ENCODE results near the gene C1orf226.
A peak's percentile ranks its signal among the peaks of the same experiment; 100 is the strongest.

C1orf226 gene

DNA sequence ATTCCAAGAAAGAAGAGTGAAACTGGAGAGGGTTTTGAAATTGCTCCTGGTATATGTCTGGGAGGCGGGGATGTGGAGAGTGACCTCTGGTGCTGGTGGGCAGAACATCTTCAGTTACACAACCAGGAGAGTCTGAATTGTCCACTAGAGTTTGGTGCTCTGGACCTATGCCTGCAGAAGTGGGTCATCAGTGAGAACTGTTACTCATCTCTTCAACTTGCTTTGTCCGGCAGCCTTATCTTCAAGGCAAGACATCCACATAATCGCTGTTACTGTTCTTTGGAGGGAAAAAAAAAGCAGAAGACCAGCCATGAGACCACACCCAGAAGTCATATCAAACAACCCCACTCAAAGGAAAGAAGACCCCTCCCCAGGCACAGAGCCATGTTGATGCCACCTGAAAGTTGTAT lies 15.5 kb downstream of the C1orf226 start:
- Histone ChIP-seq H3K4me1 (ENCODE audit: control insufficient read depth, insufficient read depth, low read length) (peaks cover 4% of the 10 kb centered on the region), H3K36me3 (ENCODE audit: insufficient read depth, low read length) (no peaks in the 10 kb centered on the region), H3K9ac (ENCODE audit: low read depth, low read length) (no peak overlapping the region)

DNA sequence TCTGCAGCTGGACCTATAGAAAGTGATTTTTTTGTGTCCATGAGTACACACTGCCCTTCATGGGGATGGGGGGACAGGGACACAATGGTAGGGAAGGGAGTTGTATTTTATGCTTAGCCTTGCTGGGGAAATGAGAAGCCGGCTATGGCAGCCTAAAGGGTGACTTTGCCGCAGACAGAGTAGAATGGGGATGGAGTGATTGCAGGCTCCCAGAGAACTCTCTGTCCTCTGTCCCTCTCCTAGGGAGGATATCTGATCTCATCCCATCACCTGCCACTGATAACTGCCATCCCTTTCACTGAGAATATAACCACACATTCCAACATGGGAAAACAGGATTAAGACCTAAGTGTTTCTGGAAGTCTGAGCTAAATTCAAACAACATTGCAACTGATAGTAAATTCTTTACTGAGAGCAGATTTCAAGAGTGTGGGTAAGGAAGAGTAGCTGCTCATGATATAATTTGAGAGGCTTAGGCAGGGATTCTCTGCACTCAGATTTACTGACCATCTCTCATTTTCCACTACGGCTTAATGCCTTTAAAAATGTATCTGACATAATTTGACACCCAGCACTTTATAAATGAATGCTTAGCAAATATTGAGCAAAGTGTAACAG lies 16.5 kb downstream of the C1orf226 start:
- Histone ChIP-seq H3K4me3 (ENCODE audit: low read length) (no peak overlapping the region), H3K9me3 (replicated peaks; ENCODE audit: low read length) (no peaks in the 10 kb centered on the region), H3K27me3 (ENCODE audit: control insufficient read depth, insufficient read depth, low read length) (peaks cover 18% of the 10 kb centered on the region), H3K9ac (ENCODE audit: low read depth, low read length) (no peak overlapping the region), H3K4me2 (ENCODE audit: low read length) (no peak overlapping the region), H3K36me3 (ENCODE audit: insufficient read depth, low read length) (no peaks in the 10 kb centered on the region), H3K4me1 (ENCODE audit: control insufficient read depth, insufficient read depth, low read length) (peaks cover 4% of the 10 kb centered on the region)

More for the DNA sequence above, 15.5 kb downstream of the C1orf226 start:
- Histone ChIP-seq H3K4me2 (ENCODE audit: low read length) (no peak overlapping the region), H3K4me3 (ENCODE audit: low read length) (no peak overlapping the region), H3K27me3 (ENCODE audit: control insufficient read depth, insufficient read depth, low read length) (peaks cover 18% of the 10 kb centered on the region), H3K9me3 (replicated peaks; ENCODE audit: low read length) (no peaks in the 10 kb centered on the region)

DNA sequence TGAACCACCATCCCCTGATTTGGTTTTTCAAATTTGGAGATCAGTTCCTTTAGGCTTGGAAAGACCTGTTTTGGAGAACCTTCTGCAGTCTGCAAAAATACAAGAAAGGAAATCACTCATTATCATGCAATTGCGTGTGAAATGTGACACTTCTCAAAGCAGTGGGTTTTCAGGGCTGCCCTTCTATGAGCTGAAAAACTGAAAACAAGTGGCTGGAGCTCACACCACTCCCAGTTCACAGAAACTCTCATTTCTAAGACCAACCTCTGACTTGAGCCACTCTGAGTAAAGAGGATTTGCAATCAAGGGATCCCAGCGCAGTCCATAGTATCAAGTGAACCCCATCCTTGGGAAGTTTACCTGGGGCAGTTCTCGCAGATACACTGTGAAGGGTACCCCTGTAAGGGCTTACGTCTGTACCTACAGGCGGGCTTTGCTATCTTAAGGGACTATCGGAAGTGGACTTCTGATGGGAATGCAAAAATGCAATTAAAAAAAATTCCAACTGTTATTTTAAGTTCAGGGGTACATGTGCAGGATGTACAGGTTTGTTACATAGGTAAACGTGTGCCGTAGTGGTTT lies 17.6 kb downstream of the C1orf226 start:
- peaks cover 18% of the 10 kb centered on the region for H3K27me3 ChIP-seq (ENCODE audit: control insufficient read depth, insufficient read depth, low read length)
- no peaks in the 10 kb centered on the region for H3K36me3 ChIP-seq (ENCODE audit: insufficient read depth, low read length)
- H3K4me3 ChIP-seq (ENCODE audit: low read length), result no peak overlapping the region
- peaks cover 10% of the 10 kb centered on the region for H3K4me1 ChIP-seq (ENCODE audit: control insufficient read depth, insufficient read depth, low read length)
- H3K9me3 ChIP-seq (replicated peaks; ENCODE audit: low read length), result no peaks in the 10 kb centered on the region
- no peak overlapping the region for H3K9ac ChIP-seq (ENCODE audit: low read depth, low read length)
- no peak overlapping the region for H3K4me2 ChIP-seq (ENCODE audit: low read length)

DNA sequence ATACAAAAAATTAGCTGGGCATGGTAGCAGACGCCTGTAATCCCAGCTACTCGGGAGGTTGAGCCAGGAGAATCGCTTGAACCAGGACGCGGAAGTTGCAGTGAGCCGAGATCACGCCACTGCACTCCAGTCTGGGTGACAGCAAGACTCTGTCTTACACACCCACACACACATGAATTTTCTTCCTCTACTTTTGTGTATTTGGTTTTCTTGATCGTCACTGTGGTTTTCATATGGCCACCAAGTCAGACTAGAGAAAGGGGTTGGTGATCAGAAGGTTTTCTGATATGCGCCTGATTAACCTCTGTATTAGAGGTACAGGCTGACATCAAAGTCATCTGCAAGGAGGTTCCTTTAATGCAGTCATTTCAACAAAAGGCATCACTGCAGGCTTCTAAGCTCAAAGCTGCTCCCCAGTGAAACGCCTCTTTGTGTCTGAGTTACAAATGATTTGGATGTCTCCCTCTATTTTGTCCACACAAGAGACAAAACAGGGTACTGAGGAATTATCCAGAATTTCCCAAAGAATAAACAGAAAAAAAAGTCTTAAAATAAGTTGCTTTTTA lies 19.3 kb downstream of the C1orf226 start:
- Histone ChIP-seq H3K36me3 (ENCODE audit: insufficient read depth, low read length) (no peaks in the 10 kb centered on the region), H3K4me3 (ENCODE audit: low read length) (no peak overlapping the region), H3K9ac (ENCODE audit: low read depth, low read length) (no peak overlapping the region), H3K4me1 (ENCODE audit: control insufficient read depth, insufficient read depth, low read length) (peaks cover 24% of the 10 kb centered on the region), H3K9me3 (replicated peaks; ENCODE audit: low read length) (no peaks in the 10 kb centered on the region), H3K4me2 (ENCODE audit: low read length) (no peak overlapping the region), H3K27me3 (ENCODE audit: control insufficient read depth, insufficient read depth, low read length) (peaks cover 18% of the 10 kb centered on the region)

DNA sequence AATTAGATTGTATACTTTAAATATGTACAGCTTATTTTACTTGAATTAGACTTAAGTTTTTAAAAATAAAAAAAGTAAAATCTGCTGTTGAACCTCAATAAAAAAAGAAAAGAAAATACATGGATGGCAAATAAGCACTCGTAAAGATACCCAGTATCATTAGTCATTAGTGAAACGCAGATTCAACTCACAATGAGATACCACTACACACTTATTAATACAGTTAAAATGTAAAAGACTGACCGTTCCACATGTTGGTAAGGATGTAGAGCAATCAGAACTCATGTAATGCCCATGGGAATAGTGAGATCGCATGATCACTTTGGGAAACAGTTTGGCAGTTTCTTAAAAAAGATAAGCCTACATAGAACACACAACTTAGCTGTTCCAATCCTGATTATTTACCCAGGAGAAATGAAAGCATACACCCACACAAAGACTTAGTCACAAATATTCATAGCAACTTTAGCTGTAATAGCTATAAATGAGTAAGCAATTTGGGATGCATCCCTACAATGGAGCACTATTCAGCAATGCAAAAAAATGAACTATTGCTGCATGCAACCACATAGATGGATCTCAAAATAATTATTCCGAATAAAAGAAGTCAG lies 23.1 kb downstream of the C1orf226 start:
- Histone ChIP-seq H3K4me2 (ENCODE audit: low read length) (peak overlapping the region; percentile 75), H3K4me1 (ENCODE audit: control insufficient read depth, insufficient read depth, low read length) (peaks cover 32% of the 10 kb centered on the region), H3K36me3 (ENCODE audit: insufficient read depth, low read length) (no peaks in the 10 kb centered on the region), H3K27me3 (ENCODE audit: control insufficient read depth, insufficient read depth, low read length) (no peaks in the 10 kb centered on the region), H3K9ac (ENCODE audit: low read depth, low read length) (peak overlapping the region; percentile 30), H3K9me3 (replicated peaks; ENCODE audit: low read length) (no peaks in the 10 kb centered on the region), H3K4me3 (ENCODE audit: low read length) (peak overlapping the region; percentile 56)

DNA sequence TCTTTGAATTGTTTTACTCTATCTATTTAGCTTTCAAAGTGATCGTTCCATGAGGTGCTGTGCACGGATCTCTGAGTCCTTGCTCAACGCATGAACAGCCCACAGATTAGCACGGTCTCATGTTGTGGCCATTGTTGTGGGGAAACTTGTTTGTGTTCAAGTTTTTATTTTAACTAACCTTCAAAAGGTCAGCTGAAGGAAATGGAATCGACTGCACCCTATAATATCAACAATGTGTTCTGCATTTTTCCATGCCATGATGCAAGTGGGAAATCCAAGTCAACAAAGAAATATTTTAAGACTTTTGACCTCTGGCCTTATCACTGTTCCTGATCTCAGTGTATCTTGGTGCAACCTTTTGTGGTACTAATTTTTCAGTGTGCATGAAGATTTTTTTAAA lies 24.3 kb downstream of the C1orf226 start:
- Histone ChIP-seq H3K9ac (ENCODE audit: low read depth, low read length) (no peak overlapping the region), H3K4me1 (ENCODE audit: control insufficient read depth, insufficient read depth, low read length) (peaks cover 32% of the 10 kb centered on the region), H3K4me2 (ENCODE audit: low read length) (peak overlapping the region; percentile 26), H3K9me3 (replicated peaks; ENCODE audit: low read length) (no peaks in the 10 kb centered on the region), H3K4me3 (ENCODE audit: low read length) (no peak overlapping the region), H3K36me3 (ENCODE audit: insufficient read depth, low read length) (no peaks in the 10 kb centered on the region), H3K27me3 (ENCODE audit: control insufficient read depth, insufficient read depth, low read length) (no peaks in the 10 kb centered on the region)

DNA sequence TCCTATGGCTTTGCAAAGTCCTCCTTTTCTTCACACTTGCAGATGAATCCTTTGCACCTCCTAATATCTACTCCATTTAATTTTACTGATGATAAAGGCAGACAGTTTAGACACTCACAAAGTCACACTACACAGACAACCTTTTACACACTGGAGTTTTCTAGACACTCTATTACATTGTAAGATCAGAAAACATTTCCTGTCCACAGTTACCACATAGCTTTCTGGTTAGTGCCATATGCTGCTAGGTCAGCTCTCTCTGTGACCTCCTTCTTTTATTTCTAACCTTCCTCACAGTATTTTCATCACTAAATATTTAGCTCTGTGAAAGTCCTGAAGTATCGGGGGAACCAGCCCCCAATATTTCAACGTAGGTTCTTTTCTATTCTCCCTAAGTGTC lies 25.3 kb downstream of the C1orf226 start:
- Histone ChIP-seq H3K36me3 (ENCODE audit: insufficient read depth, low read length) (no peaks in the 10 kb centered on the region), H3K4me3 (ENCODE audit: low read length) (no peak overlapping the region), H3K9me3 (replicated peaks; ENCODE audit: low read length) (no peaks in the 10 kb centered on the region), H3K27me3 (ENCODE audit: control insufficient read depth, insufficient read depth, low read length) (no peaks in the 10 kb centered on the region), H3K4me1 (ENCODE audit: control insufficient read depth, insufficient read depth, low read length) (peaks cover 32% of the 10 kb centered on the region), H3K9ac (ENCODE audit: low read depth, low read length) (no peak overlapping the region), H3K4me2 (ENCODE audit: low read length) (no peak overlapping the region)

DNA sequence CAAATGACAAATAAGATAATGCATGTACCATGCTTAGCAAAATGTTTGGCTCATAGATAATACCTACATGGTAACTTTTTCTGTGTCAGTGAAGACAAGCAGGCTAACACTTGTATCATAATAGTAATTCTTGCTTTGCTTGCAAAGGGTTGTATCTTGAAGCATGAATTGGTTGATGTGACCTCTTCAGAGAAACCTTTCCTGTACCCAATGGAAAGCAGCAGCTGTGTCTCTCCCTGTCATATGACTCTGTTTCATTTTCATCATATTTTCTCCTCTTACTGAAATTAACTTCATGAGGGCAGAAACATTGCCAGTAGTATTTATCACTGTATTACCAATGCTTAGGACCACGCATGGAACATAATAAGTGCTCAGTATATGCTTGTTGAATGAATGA lies 26.0 kb downstream of the C1orf226 start:
- H3K9me3 ChIP-seq (replicated peaks; ENCODE audit: low read length), result no peaks in the 10 kb centered on the region
- no peak overlapping the region for H3K4me3 ChIP-seq (ENCODE audit: low read length)

DNA sequence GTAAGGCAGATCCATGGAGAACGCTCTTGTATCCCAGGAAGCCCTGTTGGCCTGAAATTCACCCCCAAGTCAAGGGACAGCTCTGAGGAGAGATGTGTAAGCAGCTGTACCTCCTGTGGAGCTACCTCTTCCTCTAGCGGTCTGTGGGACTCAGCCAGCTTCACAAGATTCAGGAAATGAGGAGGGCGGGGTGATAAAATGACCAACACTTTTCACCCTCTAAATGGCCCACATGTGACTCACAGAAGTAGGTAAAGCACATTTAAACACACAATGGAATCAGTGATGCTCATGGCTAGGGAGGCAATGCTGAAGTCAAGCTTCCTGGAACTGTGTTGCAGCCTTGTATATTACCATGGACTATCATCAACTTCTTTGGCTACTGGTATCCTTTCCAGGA lies 30.5 kb downstream of the C1orf226 start, which contains the start of gene SH2D1B:
Gene SH2D1B, minus strand, starts transcription at position 135 of the 400 bp plus-strand sequence. Its CDS starts 120 bp downstream, at position 15.
- Histone ChIP-seq H3K4me1 (ENCODE audit: control insufficient read depth, insufficient read depth, low read length) (peaks cover 3% of the 10 kb centered on the region), H3K36me3 (ENCODE audit: insufficient read depth, low read length) (no peaks in the 10 kb centered on the region), H3K9ac (ENCODE audit: low read depth, low read length) (no peak within 1 kb of the TSS), H3K4me3 (ENCODE audit: low read length) (no peak within 1 kb of the TSS), H3K4me2 (ENCODE audit: low read length) (no peak within 1 kb of the TSS), H3K27me3 (ENCODE audit: control insufficient read depth, insufficient read depth, low read length) (no peaks in the 10 kb centered on the region), H3K9me3 (replicated peaks; ENCODE audit: low read length) (no peaks in the 10 kb centered on the region)

More for the DNA sequence above, 26.0 kb downstream of the C1orf226 start:
- Histone ChIP-seq H3K4me2 (ENCODE audit: low read length) (no peak overlapping the region), H3K36me3 (ENCODE audit: insufficient read depth, low read length) (no peaks in the 10 kb centered on the region), H3K9ac (ENCODE audit: low read depth, low read length) (no peak overlapping the region), H3K4me1 (ENCODE audit: control insufficient read depth, insufficient read depth, low read length) (peaks cover 32% of the 10 kb centered on the region), H3K27me3 (ENCODE audit: control insufficient read depth, insufficient read depth, low read length) (no peaks in the 10 kb centered on the region)

DNA sequence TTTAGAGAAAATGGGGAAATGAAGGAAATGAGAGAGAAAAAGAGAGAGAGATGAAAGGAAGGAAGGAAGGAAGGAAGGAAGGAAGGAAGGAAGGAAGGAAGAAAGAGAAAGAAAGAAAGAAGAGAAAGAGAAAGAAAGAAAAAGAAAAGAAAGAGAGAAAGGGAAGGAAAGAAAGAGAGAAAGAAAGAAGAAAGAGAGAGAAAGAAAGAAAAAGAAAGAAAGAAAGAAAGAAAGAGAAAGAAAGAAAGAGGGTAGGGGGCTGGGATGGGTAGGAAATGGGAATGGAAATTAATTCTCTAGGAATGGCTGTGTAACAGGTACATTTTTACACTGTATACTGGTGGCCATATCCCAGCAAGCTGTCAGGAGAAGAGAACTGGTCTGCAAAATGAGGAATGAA lies 34.7 kb downstream of the C1orf226 start:
- Histone ChIP-seq H3K9me3 (replicated peaks; ENCODE audit: low read length) (no peaks in the 10 kb centered on the region), H3K27me3 (ENCODE audit: control insufficient read depth, insufficient read depth, low read length) (no peaks in the 10 kb centered on the region), H3K4me1 (ENCODE audit: control insufficient read depth, insufficient read depth, low read length) (peaks cover 4% of the 10 kb centered on the region), H3K4me3 (ENCODE audit: low read length) (no peak overlapping the region), H3K36me3 (ENCODE audit: insufficient read depth, low read length) (no peaks in the 10 kb centered on the region), H3K9ac (ENCODE audit: low read depth, low read length) (no peak overlapping the region), H3K4me2 (ENCODE audit: low read length) (no peak overlapping the region)

DNA sequence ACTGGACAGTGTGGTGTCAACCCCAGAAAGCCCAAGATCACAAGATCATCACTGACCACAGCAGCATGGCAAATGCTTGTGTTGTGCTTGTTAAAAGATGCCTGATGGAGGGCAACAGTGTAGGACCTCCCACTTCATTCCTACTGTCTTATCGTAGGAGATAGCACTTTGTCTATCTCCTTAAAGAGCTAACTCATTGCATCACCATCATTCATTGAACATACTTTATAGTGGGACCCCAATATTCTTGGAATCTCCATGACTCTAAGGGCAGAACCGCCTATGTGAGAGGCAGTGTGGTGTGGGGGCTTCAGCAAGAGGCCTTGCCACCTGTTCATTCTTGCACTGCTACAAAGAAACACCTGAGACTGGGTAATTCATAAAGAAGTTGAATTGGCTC lies 35.4 kb downstream of the C1orf226 start:
- Histone ChIP-seq H3K9me3 (replicated peaks; ENCODE audit: low read length) (no peaks in the 10 kb centered on the region), H3K4me1 (ENCODE audit: control insufficient read depth, insufficient read depth, low read length) (peaks cover 4% of the 10 kb centered on the region), H3K4me3 (ENCODE audit: low read length) (no peak overlapping the region), H3K27me3 (ENCODE audit: control insufficient read depth, insufficient read depth, low read length) (no peaks in the 10 kb centered on the region), H3K36me3 (ENCODE audit: insufficient read depth, low read length) (no peaks in the 10 kb centered on the region), H3K4me2 (ENCODE audit: low read length) (no peak overlapping the region), H3K9ac (ENCODE audit: low read depth, low read length) (no peak overlapping the region)

Data from skeletal muscle satellite cell (primary cell).